ENCODE data around the gene SMIM3.

DNA sequence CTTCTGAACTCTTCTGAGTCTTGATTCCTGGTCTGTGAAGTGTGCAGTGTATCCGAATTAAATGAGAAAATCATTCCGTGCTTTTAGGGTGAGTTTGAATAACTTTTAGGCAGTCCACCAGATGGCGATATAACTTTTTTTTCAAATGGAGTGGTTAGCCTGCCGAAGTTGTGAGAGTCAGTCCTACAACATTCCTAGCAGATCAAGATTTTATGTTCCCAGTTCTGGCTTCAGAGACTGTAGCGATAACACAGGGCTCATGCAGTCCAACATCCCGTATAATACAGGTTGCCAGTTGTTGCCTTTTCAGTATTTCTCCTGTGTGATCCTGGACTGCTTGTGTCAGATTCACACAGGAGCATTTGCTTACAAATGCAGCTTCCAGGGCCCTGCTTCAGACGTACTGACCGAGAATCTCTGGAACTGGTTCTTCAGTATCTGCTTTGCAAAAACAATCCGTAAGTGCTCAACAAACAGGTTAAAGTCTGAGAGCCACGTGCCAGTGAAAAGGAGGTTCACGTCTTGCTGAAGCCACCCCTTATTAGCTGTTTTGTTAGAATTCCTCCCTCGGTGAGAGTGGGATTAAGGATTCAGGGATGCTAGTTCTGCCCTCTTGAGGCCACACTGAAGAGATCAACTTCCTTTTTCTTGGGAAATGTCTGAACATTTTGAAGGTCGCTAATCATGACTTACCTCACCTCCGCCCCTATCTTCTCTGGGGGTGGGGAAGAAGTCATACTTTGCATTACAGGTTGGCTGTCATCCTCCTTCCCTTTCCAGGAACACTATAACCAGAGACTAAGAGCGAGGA is 22.8 kb downstream of the SMIM3 start:
- TF ChIP-seq, protein P1, sequence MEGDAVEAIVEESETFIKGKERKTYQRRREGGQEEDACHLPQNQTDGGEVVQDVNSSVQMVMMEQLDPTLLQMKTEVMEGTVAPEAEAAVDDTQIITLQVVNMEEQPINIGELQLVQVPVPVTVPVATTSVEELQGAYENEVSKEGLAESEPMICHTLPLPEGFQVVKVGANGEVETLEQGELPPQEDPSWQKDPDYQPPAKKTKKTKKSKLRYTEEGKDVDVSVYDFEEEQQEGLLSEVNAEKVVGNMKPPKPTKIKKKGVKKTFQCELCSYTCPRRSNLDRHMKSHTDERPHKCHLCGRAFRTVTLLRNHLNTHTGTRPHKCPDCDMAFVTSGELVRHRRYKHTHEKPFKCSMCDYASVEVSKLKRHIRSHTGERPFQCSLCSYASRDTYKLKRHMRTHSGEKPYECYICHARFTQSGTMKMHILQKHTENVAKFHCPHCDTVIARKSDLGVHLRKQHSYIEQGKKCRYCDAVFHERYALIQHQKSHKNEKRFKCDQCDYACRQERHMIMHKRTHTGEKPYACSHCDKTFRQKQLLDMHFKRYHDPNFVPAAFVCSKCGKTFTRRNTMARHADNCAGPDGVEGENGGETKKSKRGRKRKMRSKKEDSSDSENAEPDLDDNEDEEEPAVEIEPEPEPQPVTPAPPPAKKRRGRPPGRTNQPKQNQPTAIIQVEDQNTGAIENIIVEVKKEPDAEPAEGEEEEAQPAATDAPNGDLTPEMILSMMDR (IDR thresholded peaks at IDR 0.05; ENCODE audit: poor library complexity), result peak; percentile 61
- TF ChIP-seq EZH2phosphoT487 (IDR thresholded peaks at IDR 0.05; ENCODE audit: low read depth, severe bottlenecking, unreplicated experiment) (no peak), EZH2 (IDR thresholded peaks at IDR 0.05; ENCODE audit: borderline replicate concordance) (no peak)

Data from hepatocyte (in vitro differentiated cells).